ENCODE measurements around the gene MCM5.
"Not testable (repeated sequence)": the region's sequence is repeated elsewhere in the genome, so short reads cannot be mapped to it uniquely, and the experiment has no call there.

MCM5 gene

DNA sequence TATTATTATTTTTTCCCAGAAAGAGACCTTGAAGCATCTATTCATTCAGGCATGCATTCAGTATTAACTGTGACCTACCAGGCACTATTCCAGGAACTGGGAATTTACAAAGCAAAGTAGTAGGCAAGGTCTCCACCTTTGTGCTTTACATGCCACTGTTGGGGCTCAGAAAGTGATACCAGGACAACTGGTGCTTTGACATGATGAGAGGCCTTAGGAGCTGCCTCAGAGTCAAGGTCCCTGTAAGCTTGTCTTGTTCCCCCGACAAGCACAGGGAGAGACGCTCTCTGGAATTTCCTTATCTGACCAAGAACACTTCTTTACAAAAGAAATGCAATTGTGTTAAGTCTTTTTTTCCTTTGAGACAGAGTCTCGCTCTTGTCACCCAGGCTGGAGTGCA lies 21.3 kb upstream of the MCM5 start:
- DNase-seq (ENCODE audit: low read depth in 2 of 2, low spot score in 1 of 2), result no peak

DNA sequence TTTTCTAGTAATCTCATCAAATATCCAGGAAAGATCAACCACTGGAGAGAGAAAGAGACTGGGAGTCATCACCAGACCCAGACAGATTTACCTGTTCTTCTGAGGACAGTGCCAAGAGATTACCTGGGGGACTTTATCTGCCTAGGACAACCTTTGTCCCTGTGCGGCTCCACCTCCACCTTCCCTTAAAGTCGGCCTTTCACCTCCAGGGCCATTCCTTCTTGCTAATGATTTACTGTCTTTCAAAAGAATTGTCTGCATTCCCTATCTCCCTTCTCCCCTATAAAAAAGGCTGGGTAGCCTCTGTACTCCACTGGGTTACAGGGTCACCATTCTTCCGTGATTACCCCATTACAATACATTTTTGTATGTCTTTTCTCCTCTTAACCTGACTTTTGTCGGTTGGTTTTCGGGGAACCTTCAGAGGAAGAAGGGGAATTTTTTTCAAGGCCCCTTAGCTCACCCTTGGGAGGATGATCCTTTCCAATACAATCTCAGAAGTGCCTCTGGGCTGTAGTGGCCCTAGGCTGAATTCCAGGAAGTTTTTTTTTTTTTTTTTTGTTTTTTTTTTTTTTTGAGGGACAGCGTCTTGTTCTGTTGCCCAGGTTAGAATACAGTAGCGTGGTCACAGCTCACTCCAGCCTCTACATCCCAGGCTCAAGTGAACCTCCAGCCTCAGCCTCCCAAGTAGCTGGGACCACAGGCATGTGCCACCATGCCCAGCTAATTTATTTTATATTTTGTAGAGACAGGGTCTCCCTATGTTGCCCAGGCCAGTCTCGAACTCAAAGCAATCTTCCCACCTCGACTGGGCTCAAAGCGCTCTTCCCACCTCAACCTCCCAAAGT lies 20.6 kb upstream of the MCM5 start:
- DNase-seq (ENCODE audit: low read depth in 2 of 2, low spot score in 1 of 2), result no peak

DNA sequence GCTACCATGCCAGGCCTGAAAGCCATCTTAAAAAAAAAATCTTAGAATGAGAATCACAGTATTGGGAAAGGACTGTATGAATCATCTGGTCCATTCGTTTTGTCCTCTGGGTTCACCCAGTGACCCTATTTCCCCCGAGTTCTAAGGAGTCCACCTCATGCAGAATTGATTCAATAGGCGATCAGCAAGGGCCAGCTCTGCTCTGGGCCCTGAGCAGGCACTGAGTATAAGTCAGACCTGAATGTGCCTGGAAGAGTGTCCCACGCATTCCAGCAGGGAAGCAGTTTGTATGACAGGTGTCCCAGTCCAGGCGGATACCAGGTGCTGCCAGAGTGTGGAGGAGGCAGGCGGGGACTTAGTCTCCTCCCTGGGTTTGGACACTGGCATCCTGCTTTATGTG lies 19.9 kb upstream of the MCM5 start:
- no peak for DNase-seq (ENCODE audit: low read depth in 2 of 2, low spot score in 1 of 2)

DNA sequence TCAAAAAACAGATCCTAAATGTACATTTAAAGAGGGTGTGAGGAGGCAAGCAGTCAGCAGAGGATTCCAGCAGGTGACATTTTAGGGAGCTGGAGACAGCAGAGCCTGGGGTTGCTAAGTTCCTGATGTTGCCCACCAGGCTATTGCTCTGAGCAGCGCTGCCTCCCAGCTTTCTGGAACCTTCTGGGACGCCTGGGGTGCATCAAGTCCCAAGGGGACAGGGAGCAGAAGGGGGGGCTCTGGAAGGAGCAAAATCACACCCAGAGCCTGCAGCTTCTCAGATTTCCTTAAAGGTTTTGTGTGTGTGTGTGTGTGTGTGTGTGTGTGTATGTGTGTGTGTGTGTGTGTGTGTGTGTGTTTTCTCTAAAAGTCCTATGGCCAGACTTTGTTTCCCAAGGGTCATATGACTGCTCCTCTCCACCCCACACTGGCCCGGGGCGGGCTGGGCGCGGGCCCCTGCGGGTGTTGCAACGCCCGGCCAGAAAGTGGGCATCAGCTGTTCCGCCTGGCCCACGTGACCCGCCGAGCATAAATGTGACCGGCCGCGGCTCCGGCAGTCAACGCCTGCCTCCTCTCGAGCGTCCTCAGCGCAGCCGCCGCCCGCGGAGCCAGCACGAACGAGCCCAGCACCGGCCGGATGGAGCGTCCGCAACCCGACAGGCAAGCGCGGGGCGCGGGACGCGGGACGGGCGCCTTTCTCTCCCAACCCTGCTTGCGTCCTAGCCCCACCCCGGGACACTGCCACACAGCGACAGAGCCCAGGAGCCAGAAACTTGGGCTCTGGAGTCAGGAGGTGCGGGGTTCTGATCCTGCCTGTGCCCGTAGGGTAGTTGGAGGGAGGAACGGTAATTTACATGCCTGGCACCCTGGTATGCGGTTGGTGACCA lies 19.2 kb upstream of the MCM5 start, which contains the start of gene HMOX1:
Gene HMOX1, plus strand, starts transcription at position 560 of the 887 bp plus-strand sequence. Its CDS starts 78 bp downstream, at position 638.
- DNase-seq (ENCODE audit: low read depth in 2 of 2, low spot score in 1 of 2), result peak in 1 of 2 donors; percentile 36

DNA sequence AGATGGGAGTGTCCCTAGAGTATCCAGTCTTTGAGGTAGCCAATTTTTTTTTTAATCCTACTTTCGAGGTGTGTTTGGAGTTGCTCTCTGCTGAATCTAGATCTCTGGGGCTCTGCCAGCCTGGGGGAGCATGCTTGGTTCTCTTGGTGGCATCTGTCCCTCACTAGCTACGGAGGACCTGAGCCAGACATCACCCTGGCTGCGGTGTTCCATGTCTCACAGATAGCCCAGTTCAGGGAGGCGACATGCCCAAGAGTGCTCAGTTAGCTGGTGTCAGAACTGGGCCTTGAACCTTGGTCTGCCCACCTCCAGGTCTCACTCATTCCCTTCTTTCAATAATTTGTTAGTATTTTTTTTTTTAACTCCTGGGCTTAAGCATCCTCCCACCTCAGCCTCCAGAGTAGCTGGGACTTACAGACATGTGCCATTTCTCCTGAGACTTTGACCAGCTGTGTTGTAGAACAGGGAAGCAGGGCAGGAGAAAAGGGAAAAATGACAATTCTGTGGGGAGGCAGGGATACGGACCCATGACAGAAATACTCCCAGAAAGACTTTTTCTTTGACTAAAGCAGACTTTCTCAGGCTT lies 18.4 kb upstream of the MCM5 start:
- no peak for DNase-seq (ENCODE audit: low read depth in 2 of 2, low spot score in 1 of 2)

DNA sequence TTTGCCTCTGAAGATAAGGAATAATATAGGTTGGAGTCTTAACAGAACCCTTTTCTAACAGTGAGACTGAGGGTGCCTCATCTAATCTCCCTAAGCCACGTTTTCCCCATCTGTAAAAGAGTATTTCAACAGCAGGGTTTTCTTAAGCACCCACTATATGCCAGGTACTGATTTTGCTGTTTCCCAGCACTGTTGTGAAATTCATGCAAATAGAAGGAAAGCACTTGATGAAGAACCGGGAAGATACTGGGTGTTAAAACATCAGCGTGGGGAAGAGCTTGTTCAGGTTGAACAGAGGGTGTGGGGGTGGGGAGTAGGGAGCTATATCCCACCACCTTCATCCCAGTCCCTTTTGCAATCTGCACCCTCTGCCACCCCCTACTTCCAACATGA lies 16.3 kb upstream of the MCM5 start:
- DNase-seq (ENCODE audit: low read depth in 2 of 2, low spot score in 1 of 2), result no peak

DNA sequence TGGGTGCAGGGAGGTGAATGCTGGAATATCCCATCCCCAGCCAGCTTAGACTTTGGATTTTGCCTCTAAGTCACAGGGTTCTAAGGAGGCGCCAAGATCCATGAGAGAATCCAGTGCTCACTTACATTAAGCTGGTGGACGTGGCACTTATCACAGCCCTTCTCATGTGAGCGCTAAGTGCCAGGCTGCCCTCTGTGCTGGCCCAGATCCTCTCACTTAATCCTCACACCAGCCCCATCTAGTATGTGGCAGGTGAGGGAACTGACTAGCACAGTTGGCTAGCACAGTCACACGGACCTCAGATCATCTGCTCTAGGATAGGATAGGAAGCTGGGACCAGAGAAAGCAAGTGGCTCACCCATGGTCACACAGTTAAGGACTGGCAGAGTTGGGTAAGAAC lies 15.4 kb upstream of the MCM5 start:
- DNase-seq (ENCODE audit: low read depth in 2 of 2, low spot score in 1 of 2), result no peak

DNA sequence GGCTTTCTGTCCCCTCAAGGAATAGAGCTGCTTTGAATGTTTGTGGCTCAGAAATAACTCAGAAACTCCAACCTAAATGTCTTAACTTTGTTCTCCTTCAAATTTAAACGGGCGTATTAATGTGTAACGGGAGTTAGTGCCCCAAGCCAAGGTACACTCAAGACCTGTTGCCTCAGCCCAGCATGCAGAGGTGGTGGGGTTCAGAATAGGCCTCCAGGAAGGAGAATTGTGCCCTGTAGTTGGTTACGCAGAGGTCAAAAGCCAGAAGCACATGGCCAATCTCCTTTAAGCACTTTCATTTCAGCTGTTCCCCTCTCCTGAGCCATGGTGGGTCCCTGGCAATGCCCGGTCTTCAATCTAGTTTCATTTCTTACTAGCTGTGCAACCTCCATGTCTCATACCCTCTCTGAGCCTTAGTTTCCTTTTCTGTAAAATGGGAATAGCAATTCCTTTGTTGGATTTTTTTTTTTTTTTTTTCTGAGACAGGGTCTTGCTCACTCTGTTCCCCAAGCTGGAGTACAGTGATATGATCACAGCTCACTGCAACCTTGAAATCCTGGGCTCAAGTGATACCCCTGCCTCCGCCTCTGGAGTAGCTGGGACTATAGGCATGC lies 14.9 kb upstream of the MCM5 start:
- no peak for DNase-seq (ENCODE audit: low read depth in 2 of 2, low spot score in 1 of 2)

DNA sequence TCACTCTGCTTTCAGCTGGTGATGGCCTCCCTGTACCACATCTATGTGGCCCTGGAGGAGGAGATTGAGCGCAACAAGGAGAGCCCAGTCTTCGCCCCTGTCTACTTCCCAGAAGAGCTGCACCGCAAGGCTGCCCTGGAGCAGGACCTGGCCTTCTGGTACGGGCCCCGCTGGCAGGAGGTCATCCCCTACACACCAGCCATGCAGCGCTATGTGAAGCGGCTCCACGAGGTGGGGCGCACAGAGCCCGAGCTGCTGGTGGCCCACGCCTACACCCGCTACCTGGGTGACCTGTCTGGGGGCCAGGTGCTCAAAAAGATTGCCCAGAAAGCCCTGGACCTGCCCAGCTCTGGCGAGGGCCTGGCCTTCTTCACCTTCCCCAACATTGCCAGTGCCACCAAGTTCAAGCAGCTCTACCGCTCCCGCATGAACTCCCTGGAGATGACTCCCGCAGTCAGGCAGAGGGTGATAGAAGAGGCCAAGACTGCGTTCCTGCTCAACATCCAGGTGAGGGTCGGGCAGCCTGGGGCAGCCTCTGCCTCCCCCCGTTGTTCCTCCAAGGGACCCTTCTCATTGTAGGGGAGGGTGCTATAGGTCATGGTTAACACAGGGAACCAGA lies 13.2 kb upstream of the MCM5 start:
- DNase-seq (ENCODE audit: low read depth in 2 of 2, low spot score in 1 of 2), result no peak

DNA sequence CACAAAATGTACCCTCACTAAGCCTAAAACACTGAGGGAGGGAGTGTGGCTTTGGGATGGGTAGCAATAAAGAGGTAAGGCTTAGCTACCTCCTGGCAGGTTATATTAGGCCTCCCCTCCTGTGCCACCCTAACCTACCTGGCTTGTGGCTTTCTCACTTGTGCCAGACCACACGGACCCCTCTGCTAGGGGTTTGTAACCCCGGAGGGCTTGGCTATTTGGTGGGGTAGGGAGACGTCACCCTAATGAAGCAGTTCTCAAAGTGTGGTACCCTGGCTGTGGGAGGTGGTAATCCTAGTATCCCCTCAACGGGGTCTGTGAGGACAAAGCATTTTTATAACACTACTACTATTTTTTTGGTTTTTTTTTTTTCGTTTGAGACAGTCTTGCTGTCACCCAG lies 9.0 kb upstream of the MCM5 start:
- DNase-seq (ENCODE audit: low read depth in 2 of 2, low spot score in 1 of 2), result no peak

DNA sequence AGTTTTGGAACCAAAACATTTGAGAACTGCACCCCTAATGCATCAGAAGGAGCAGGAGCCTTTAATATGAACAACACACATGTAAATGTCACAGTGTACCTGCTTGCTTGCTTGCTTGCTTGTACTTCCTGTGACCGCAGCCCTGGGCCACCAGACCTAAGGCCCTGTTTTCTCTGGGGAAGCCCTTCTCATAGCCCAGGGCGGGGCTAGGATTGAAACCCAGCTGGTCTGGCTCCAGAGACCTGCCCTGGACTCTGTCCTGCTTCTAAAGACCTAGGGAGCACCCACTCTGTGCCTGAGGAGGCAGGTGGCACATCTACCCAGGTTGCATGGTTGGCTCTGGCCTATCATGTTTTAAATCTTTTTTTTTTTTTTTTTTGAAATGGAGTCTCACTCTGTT lies 7.6 kb upstream of the MCM5 start:
- DNase-seq (ENCODE audit: low read depth in 2 of 2, low spot score in 1 of 2), result no peak

DNA sequence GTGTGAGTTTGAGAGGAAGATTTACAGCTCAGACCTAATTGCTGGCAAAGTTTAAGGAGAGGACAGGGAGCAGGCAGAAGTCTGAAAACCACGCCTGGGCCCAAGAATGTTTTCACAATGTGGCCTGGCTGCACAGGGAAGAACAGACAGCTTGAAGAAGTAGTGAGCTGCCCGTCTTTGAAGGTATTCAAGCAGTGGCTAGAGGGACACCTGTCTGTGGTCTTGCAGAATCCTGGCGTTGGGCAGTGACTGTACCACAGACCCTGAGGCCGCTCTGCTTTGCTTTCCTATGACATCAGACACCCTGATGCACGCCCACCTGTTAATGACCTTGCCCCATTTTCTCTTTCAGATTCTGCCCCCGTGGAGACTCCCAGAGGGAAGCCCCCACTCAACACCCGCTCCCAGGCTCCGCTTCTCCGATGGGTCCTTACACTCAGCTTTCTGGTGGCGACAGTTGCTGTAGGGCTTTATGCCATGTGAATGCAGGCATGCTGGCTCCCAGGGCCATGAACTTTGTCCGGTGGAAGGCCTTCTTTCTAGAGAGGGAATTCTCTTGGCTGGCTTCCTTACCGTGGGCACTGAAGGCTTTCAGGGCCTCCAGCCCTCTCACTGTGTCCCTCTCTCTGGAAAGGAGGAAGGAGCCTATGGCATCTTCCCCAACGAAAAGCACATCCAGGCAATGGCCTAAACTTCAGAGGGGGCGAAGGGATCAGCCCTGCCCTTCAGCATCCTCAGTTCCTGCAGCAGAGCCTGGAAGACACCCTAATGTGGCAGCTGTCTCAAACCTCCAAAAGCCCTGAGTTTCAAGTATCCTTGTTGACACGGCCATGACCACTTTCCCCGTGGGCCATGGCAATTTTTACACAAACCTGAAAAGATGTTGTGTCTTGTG lies 6.6 kb upstream of the MCM5 start:
- DNase-seq (ENCODE audit: low read depth in 2 of 2, low spot score in 1 of 2), result no peak

DNA sequence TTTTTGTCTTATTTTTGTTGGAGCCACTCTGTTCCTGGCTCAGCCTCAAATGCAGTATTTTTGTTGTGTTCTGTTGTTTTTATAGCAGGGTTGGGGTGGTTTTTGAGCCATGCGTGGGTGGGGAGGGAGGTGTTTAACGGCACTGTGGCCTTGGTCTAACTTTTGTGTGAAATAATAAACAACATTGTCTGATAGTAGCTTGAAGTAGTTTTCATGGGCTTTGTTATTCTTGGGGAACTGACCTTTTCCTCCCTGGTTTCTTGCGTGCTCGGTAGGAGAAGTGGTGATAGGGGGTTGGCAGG lies 6.0 kb upstream of the MCM5 start:
- no peak for DNase-seq (ENCODE audit: low read depth in 2 of 2, low spot score in 1 of 2)

DNA sequence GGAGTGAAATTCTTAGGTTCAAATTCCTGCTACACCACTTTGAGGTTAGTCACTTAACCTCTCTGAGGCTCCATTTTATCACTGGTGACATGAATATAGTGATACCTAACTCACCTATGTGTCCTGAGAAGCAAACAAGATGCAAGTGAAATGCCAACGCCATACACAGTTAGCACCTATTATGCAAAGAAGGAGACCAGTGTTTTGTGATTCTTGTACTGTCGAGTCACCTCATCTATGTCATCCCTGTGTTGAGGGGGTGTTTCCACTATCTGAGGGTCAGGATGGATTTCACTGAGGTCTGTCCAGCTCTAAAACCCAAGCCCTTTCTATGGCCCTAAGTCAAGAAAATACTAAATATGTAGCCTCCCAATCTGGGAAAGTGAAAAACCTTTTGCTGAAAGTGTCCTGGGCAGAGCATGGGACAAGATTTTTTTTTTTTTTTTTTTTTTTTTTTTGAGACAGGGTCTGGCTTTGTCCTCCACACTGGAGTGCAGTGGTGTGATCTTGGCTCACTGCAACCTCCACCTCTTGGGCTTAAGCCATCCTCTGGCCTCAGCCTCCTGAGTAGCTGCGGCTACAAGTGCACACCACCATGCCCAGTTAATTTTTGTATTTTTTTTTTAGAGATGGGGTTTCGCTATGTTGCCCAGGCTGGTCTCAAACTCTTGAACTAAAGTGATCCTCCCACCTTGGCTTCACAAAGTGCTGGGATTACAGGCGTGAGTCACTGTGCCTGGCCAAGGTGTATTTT lies 5.0 kb upstream of the MCM5 start:
- no peak for DNase-seq (ENCODE audit: low read depth in 2 of 2, low spot score in 1 of 2)

DNA sequence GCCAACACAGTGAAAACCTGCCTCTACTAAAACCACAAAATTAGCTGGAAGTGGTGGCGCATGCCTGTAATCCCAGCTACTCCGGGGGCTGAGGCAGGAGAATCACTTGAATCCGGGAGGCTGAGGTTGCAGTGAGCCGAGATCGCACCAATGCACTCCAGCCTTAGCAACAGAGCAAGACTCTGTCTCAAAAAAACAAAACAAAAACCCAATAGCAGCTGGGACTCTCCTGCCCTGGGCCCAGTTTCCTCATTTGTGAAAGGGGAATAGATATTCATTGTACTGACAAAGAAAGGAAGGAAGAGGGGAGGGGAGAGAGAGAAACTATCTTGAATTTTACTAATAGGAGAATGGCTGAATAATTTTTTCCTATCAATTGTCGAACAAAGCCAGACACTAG lies 3.3 kb upstream of the MCM5 start:
- DNase-seq (ENCODE audit: low read depth in 2 of 2, low spot score in 1 of 2), result not testable (repeated sequence)

DNA sequence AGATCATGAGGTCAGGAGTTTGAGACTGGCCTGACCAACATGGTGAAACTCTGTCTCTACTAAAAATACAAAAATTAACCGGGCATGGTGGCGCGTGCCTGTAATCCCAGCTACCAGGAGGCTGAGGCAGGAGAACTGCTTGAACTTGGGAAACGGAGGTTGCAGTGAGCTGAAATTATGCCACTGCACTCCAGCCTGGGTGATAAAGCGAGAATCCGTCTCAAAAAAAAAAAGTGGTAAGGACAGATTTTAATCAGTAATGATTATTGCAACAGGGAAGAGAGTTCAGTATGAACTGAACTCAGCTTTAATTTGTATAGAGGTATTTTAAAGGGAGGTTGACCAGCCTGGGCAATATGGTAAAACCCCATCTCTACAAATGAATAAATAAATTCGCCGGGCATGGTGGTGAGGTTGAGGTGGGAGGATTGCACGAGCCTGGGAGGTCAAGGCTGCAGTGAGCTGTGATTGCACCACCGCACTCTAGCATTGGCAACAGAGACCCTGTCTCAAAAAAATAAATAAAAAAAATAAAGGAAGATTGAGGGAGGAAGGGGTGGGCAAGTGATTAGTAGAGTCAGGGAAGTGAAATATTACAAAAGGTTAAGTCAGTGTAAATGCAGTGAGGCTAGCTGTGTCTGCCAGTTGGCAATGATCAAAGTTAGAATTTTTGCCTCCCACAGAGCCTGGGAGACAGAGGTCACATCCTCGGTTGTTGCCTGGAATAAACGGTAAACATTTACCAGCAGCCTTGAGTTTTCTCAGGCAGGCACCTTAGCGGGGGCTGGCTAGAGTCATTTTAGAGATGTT lies 2.6 kb upstream of the MCM5 start:
- no peak for DNase-seq (ENCODE audit: low read depth in 2 of 2, low spot score in 1 of 2)

DNA sequence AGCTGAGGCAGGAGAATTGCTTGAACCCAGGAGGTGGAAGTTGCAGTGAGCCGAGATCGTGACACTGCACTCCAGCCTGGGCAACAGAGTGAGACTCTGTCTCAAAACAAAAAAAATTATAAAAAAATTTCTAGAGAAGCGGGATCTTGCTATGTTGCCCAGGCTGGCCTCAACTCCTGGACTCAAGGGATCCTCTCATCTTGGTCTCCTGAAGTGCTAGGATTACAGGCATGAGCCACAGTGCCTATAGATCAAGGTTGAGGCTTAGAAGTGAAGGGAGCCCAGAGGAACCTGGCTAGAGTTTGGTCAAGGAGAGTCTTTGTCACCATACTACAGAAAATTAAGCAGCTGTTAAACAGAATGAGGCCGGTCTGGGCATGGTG lies 1.4 kb upstream of the MCM5 start:
- DNase-seq (ENCODE audit: low read depth in 2 of 2, low spot score in 1 of 2), result no peak

DNA sequence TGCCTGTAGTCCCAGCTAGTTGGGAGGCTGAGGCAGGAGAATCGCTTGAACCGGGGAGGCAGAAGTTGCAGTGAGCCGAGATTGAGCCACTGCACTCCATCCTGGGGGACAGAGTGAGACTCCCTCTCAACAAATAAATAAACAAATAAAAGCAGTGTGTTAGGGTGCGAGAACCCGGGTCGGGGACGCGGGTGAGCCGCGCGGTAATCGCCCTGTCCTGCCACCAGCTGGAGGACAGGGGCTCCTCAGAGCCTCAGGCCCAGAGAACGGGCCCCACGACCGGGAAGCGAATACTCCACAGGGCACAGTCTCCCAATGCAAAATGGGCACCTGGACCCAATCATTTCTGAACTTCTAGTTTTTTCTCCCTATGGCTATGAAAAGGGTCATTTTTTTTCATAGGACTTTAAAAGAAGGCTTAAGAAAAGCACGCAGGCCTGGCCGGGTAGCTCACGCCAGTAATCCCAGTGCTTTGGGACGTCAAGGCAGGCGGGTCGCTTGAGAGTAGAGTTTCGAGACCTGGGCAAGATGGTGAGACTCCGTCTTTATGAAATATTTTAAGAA lies 744 bp upstream of the MCM5 start:
- DNase-seq (ENCODE audit: low read depth in 2 of 2, low spot score in 1 of 2), result no peak

DNA sequence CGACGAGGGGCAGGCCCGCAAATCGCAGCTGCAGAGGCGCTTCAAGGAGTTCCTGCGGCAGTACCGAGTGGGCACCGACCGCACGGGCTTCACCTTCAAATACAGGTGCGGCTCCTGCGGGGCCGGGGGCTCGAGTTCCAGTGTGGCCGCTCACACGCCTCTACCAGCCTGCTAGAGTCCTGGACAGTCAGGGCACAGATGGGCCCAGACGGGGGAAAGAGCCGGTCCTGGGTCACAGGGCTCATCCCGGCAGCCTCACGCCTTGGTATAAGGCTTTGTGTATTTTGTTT lies 506 bp downstream of the MCM5 start:
- DNase-seq (ENCODE audit: low read depth in 2 of 2, low spot score in 1 of 2), result no peak

All from stimulated activated CD8-positive, alpha-beta memory T cell treated with anti-CD3 and anti-CD28 coated beads, Interleukin-4, amount 100 ng/mL, for 4 hours (primary cell).